Nephron (organoid): Measurements from ENCODE around the gene PPIL6.

Source experiments
- H3K27ac Mint-ChIP-seq, 3 experiments: 2 replicates each; pipeline ENCODE4 v1.8.0; 2020; ENCODE audit warnings: mixed read lengths in 3 of 3, mild to moderate bottlenecking in 2 of 3, moderate library complexity in 1 of 3
- H3K27me3 Mint-ChIP-seq: 2 replicates; pipeline ENCODE4 v1.8.0; 2021; ENCODE audit warnings: low read depth, mild to moderate bottlenecking, moderate library complexity, mixed read lengths
- H3K36me3 Mint-ChIP-seq: 2 replicates; pipeline ENCODE4 v1.8.0; 2020; ENCODE audit warnings: low read depth, mixed read lengths
- H3K4me1 Mint-ChIP-seq: 2 replicates; pipeline ENCODE4 v1.8.0; 2020; ENCODE audit warnings: mixed read lengths
- H3K4me3 Mint-ChIP-seq, 3 experiments: 2 replicates each; pipeline ENCODE4 v1.8.0; 2020; ENCODE audit warnings: mild to moderate bottlenecking in 3 of 3, mixed read lengths in 3 of 3, moderate library complexity in 2 of 3
- H3K9me3 Mint-ChIP-seq: 2 replicates; pipeline ENCODE4 v1.8.0; 2020; ENCODE audit warnings: mixed read lengths
- TF ChIP-seq, protein P1 (sequence below), 3 experiments: fragments of 200-600 bp; sonication (generic); IDR thresholded peaks; one replicate each; pipeline ENCODE4 v1.5.0; 2021; ENCODE audit warnings: antibody characterized with exemption in 3 of 3; ENCODE audit not compliant: unreplicated experiment in 3 of 3

The PPIL6 gene

DNA sequence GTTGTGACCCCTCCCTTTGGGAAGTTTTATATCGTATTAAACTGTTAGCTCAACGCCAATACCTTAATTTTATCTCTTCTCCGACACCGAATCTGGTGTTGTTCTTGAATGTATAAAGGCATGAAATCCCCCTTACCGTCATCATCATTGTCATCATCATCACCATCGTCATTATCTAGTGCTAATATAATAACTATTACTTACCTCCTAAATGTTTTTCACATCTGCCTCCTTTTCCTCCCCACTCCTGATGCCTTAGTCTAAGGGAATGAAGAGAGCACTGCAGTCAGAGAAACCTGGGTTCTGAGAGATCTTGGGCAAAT lies 43.3 kb upstream of the PPIL6 start:
- Mint-ChIP-seq H3K36me3 (peaks cover 25% of the 10 kb centered on the region), H3K4me1 (peaks cover 48% of the 10 kb centered on the region), H3K9me3 (no peaks in the 10 kb centered on the region), H3K27me3 (no peaks in the 10 kb centered on the region), H3K27ac (peak overlapping the region in 2 of 3 experiments; percentile 39 to 56), H3K4me3 (peak overlapping the region; percentile 79 to 89 (median 86))
- TF ChIP-seq, protein P1, sequence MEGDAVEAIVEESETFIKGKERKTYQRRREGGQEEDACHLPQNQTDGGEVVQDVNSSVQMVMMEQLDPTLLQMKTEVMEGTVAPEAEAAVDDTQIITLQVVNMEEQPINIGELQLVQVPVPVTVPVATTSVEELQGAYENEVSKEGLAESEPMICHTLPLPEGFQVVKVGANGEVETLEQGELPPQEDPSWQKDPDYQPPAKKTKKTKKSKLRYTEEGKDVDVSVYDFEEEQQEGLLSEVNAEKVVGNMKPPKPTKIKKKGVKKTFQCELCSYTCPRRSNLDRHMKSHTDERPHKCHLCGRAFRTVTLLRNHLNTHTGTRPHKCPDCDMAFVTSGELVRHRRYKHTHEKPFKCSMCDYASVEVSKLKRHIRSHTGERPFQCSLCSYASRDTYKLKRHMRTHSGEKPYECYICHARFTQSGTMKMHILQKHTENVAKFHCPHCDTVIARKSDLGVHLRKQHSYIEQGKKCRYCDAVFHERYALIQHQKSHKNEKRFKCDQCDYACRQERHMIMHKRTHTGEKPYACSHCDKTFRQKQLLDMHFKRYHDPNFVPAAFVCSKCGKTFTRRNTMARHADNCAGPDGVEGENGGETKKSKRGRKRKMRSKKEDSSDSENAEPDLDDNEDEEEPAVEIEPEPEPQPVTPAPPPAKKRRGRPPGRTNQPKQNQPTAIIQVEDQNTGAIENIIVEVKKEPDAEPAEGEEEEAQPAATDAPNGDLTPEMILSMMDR (IDR thresholded peaks at IDR 0.05; ENCODE audit: unreplicated experiment in 3 of 3): no peak

- H3K27me3 Mint-ChIP-seq: no peaks in the 10 kb centered on the region
- H3K9me3 Mint-ChIP-seq: no peaks in the 10 kb centered on the region
- TF ChIP-seq, protein P1 (IDR thresholded peaks at IDR 0.05; ENCODE audit: unreplicated experiment in 3 of 3): no peak
- H3K4me3 Mint-ChIP-seq: peak within 1 kb of the TSS; percentile 91 to 96 (median 96)
- H3K27ac Mint-ChIP-seq: peak within 1 kb of the TSS; percentile 41 to 85 (median 72)
- peaks cover 30% of the 10 kb centered on the region for H3K36me3 Mint-ChIP-seq
- H3K4me1 Mint-ChIP-seq: peaks cover 54% of the 10 kb centered on the region
These were observed 42.7 kb upstream of the PPIL6 start, which contains the start of gene ZBTB24 for GRCh38 chr6:109482905-109483734. Gene ZBTB24 (minus strand): TSS chr6:109483219. CDS start chr6:109482026, 1,193 bp downstream.

- Mint-ChIP-seq H3K27me3 (no peaks in the 10 kb centered on the region), H3K36me3 (peaks cover 40% of the 10 kb centered on the region), H3K9me3 (no peaks in the 10 kb centered on the region), H3K4me1 (peaks cover 63% of the 10 kb centered on the region), H3K4me3 (peak overlapping the region; percentile 91 to 96 (median 96)), H3K27ac (peak overlapping the region in 1 of 3 experiments; percentile 85)
- TF ChIP-seq, protein P1 (IDR thresholded peaks at IDR 0.05; ENCODE audit: unreplicated experiment in 3 of 3): no peak
These were observed 40.6 kb upstream of the PPIL6 start for GRCh38 chr6:109480993-109481480.

DNA sequence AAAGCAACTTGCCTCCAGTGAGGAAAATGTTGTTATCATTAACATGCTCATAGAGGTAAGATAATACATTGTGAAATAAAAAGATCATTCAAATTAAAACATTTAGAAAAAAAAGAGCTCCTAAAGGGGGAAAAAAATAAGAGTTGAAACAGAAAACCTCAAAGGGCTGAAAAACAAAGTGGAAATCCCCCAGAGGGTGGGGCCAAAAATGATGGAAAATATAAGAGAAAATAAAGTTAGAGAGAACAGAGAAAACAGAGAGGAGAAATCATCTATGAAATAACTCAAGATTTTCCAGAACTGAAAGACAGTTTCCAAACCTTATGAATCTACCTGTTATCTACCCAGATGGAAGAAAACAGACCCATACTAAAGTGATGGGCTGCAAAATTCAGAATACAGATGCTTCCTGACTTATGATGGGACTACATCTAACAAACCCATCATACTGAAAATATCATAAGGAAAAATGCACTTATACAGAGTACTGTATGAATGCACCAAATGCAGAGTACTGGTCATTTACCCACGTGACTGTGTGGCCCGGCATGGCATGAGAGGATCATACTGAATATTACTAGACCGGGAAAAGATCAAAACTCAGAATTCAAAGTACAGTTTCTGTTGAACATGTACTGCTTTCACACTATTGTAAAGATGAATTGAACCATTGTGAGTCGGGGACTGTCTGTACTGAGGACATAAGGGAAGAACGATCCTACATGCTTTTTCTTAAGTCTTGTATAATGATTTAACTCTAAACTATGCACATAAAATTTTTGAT lies 38.6 kb upstream of the PPIL6 start:
- Mint-ChIP-seq H3K36me3 (peaks cover 55% of the 10 kb centered on the region), H3K27ac (peak overlapping the region; percentile 88 to 98 (median 92)), H3K9me3 (no peaks in the 10 kb centered on the region), H3K27me3 (no peaks in the 10 kb centered on the region), H3K4me3 (peak overlapping the region; percentile 22 to 73 (median 69)), H3K4me1 (peaks cover 52% of the 10 kb centered on the region)
- TF ChIP-seq, protein P1 (IDR thresholded peaks at IDR 0.05; ENCODE audit: unreplicated experiment in 3 of 3): no peak

DNA sequence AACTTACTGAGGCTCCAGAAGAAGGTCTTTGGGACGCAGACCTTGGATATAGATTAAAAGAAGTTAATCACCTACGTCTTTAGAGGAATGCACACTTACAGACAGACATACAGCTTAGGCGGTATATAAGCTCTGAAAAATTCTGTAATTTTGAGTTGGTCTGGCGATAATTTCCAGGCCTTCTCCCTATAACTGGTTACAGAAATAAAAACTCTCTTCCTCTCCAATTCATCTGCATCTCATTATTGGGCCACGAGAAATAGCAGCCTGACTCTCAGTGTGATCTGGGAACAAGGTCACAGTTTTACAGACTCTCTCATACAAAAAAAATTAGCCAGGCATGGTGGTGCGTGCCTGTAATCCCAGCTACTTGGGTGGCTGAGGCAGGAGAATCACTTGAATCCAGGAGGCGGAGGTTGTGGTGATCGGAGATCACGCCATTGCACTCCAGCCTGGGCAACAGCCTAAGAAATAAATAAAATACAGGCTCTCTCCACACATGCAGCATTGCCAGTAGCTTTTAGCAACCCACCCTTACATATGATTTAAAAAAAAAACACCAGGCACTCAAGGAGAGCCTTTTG lies 37.9 kb upstream of the PPIL6 start:
- Mint-ChIP-seq H3K4me3 (peak overlapping the region; percentile 22 to 73 (median 69)), H3K4me1 (peaks cover 48% of the 10 kb centered on the region), H3K36me3 (peaks cover 60% of the 10 kb centered on the region), H3K9me3 (no peaks in the 10 kb centered on the region), H3K27ac (peak overlapping the region; percentile 88 to 98 (median 92)), H3K27me3 (no peaks in the 10 kb centered on the region)
- TF ChIP-seq, protein P1 (IDR thresholded peaks at IDR 0.05; ENCODE audit: unreplicated experiment in 3 of 3): no peak
